Lung (tissue), 12 donors: ENCODE measurements around the gene CDH4. TPM values are rescaled to one million over a fixed set of nuclear protein-coding genes. Genes with fewer than 3 reads are reported as not detected.

Experiments used
- ATAC-seq: fragments of 200-7000 bp; cut with Tn5 transposase; one replicate; pipeline ENCODE4 v1.9.1; 2020; ENCODE audit warnings: moderate number of reproducible peaks; ENCODE audit not compliant: insufficient read depth, low FRiP score
- DNase-seq, 3 donors: peaks; one replicate each; pipeline ENCODE4 v3.0.0-alpha.2; 2013 to 2017
- H3K27ac ChIP-seq, 2 donors: one replicate each; pipeline ENCODE4 v1.5.1; 2013; ENCODE audit warnings: mild to moderate bottlenecking in 2 of 2, moderate library complexity in 2 of 2, control low read depth in 1 of 2, inconsistent platforms in 1 of 2, low read depth in 1 of 2, low read length in 1 of 2
- H3K27me3 ChIP-seq, 3 donors: one replicate each; pipeline ENCODE4 v1.5.1; 2013; ENCODE audit warnings: low read length in 2 of 3; ENCODE audit not compliant: control insufficient read depth in 3 of 3, insufficient read depth in 3 of 3
- H3K36me3 ChIP-seq, 4 donors: one replicate each; pipeline ENCODE4 v1.5.1; 2013; ENCODE audit warnings: low read length in 4 of 4, mild to moderate bottlenecking in 1 of 4, moderate library complexity in 1 of 4; ENCODE audit not compliant: control insufficient read depth in 4 of 4, insufficient read depth in 4 of 4
- H3K4me1 ChIP-seq, 5 donors: one replicate each; pipeline ENCODE4 v1.5.1; 2013; ENCODE audit warnings: low read length in 5 of 5, mild to moderate bottlenecking in 2 of 5, moderate library complexity in 1 of 5; ENCODE audit not compliant: control insufficient read depth in 5 of 5, insufficient read depth in 5 of 5
- H3K4me3 ChIP-seq: one replicate; pipeline ENCODE4 v1.5.1; 2013; ENCODE audit warnings: mild to moderate bottlenecking, control low read depth, moderate library complexity
- H3K9ac ChIP-seq, 2 donors: one replicate each; pipeline ENCODE4 v1.5.1; 2013; ENCODE audit warnings: low read length in 2 of 2, control low read depth in 1 of 2; ENCODE audit not compliant: insufficient read depth in 1 of 2
- H3K9me3 ChIP-seq, 4 donors: one replicate each; pipeline ENCODE4 v1.5.1; 2013; ENCODE audit warnings: low read length in 3 of 4, mild to moderate bottlenecking in 1 of 4, moderate library complexity in 1 of 4; ENCODE audit not compliant: control insufficient read depth in 4 of 4, insufficient read depth in 3 of 4
- WGBS, 2 donors: extraction: QIAGEN DNeasy Blood & Tissue Kit; methylation state at CpG; one replicate each; pipeline ENCODE4 v1.1.7; 2013; 5-methylcytosine and 5-hydroxymethylcytosine counted together
- polyA plus RNA-seq, 2 donors: library from polyadenylated mRNA; stranded (reverse); fragments of 200-250 nt; gene quantifications; one replicate each; pipeline ENCODE4 v1.2.1, GENCODE V29; 2013
- total RNA-seq, 2 donors: library from RNA; depleted of rRNA in 1 of 2; stranded (reverse); fragments of >200 nt in 1 of 2; gene quantifications; one replicate each; pipeline ENCODE4 v1.2.1, GENCODE V29; 2014 to 2021
- TF ChIP-seq, protein P1 (sequence below): IDR thresholded peaks from 2 replicates; pipeline ENCODE4 v1.5.1; 2012; ENCODE audit warnings: mild to moderate bottlenecking; ENCODE audit errors: control extremely low read depth, extremely low read depth
- donor health status: control.
- donor health status: control.
- donor health status: Bipolar disorder and iron deficiency.
- donor health status: healthy.
- donor health status: DM: yes; HTN: yes; CAD: no.

Gene CDH4
- total and polyA plus RNA-seq, 4 donors, result 0.10 to 2.1 (median 0.34) TPM

DNA sequence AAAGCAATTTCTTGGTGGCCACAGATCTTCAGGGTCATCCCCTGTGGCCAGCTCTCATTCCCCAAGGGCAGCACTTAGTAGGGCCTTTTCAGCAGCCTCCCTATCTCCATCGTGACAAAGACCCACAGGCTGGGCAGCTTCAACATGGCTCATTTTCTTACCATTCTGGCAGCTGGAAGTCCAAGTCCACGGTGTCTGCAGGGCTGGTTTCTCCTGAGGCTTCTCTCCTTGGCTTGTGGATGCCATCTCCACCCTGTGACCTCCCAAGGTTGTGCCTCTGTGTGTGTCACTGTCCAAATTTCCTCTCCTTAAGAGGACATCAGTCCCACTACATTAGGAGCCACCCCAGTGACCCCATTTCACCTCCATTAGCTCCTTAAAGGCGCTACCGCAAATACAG lies 161.7 kb downstream of the CDH4 start:
- peaks cover 0 to 19% (median 3%) of the 10 kb centered on the region in 4 donors for H3K9me3 ChIP-seq
- DNase-seq (no peak), ATAC-seq (no peak)
- 90 to 93% methylated on average over 4 of the region's 4 CpGs for WGBS, 2 donors
- TF ChIP-seq, protein P1, sequence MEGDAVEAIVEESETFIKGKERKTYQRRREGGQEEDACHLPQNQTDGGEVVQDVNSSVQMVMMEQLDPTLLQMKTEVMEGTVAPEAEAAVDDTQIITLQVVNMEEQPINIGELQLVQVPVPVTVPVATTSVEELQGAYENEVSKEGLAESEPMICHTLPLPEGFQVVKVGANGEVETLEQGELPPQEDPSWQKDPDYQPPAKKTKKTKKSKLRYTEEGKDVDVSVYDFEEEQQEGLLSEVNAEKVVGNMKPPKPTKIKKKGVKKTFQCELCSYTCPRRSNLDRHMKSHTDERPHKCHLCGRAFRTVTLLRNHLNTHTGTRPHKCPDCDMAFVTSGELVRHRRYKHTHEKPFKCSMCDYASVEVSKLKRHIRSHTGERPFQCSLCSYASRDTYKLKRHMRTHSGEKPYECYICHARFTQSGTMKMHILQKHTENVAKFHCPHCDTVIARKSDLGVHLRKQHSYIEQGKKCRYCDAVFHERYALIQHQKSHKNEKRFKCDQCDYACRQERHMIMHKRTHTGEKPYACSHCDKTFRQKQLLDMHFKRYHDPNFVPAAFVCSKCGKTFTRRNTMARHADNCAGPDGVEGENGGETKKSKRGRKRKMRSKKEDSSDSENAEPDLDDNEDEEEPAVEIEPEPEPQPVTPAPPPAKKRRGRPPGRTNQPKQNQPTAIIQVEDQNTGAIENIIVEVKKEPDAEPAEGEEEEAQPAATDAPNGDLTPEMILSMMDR, result no peak
- H3K9ac ChIP-seq, result no peak overlapping the region
- H3K27me3 ChIP-seq, result no peaks in the 10 kb centered on the region
- H3K27ac ChIP-seq, result no peak overlapping the region
- no peaks in the 10 kb centered on the region for H3K4me1 ChIP-seq
- H3K4me3 ChIP-seq, result no peak overlapping the region
- no peaks in the 10 kb centered on the region for H3K36me3 ChIP-seq

DNA sequence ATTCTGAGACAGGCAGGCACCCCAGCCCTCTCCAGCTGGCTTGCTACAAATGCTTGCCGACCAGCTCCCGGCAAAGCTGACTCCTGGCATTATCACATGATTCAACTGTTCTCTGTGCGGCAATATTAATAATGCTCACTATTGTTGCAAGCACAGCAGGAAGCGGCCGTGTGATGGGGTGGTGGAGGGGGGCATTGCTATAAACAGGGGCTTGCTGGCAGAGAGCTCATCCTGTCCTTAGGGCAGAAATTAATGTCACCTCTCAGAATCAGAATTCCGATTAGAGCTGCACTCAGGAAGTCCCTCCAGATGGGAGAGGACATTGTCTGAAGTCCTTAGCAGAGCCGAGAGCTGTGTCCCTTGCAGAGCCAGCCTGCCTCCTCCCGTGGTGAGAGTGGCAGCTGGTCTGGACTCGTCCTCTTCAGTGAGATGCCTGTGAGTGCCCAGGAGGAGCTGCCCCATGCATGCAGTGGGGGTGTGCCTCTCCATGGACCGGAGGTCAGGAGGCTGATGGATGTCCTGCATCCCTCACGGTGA lies 162.5 kb downstream of the CDH4 start:
- Histone ChIP-seq H3K9me3 (peaks cover 0 to 24% (median 3%) of the 10 kb centered on the region in 4 donors), H3K4me1 (no peaks in the 10 kb centered on the region), H3K36me3 (no peaks in the 10 kb centered on the region), H3K9ac (no peak overlapping the region), H3K27me3 (no peaks in the 10 kb centered on the region), H3K4me3 (no peak overlapping the region), H3K27ac (no peak overlapping the region)
- TF ChIP-seq, protein P1, result no peak
- ATAC-seq (no peak), DNase-seq (peak in 2 of 3 donors; percentile 6 to 19)
- WGBS, 2 donors, result 60 to 68% methylated on average over 11 of the region's 11 CpGs

DNA sequence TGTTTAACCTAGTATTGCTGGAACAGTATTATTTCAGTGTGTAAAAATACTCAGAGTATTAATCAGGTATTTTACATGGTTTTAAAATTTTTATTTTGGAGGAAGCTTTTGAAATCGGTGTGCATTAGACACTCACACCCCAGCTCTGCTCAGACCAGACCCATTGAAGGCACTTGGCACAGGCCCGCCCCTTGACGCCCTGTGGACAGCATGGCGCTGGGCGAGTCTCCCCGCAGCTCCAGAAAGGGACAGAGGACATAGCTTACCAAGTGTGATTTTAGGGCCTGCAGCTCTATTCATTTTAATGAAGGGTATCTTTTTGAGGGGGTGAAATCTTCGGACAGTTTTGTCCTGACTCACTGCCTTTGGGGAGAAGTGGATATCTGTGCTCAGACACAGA lies 164.5 kb downstream of the CDH4 start:
- TF ChIP-seq, protein P1, result no peak
- H3K9ac ChIP-seq, result no peak overlapping the region
- ATAC-seq (no peak), DNase-seq (no peak)
- H3K27ac ChIP-seq, result no peak overlapping the region
- no peak overlapping the region for H3K4me3 ChIP-seq
- WGBS, 2 donors, result 89 to 93% methylated on average over 7 of the region's 7 CpGs
- H3K9me3 ChIP-seq, result peaks cover 0 to 32% (median 3%) of the 10 kb centered on the region in 4 donors
- H3K36me3 ChIP-seq, result no peaks in the 10 kb centered on the region
- no peaks in the 10 kb centered on the region for H3K4me1 ChIP-seq
- H3K27me3 ChIP-seq, result no peaks in the 10 kb centered on the region
